CD14-positive monocyte (primary cell): ENCODE data around the gene WDFY3. TPM values are rescaled to one million over a fixed set of nuclear protein-coding genes. Genes with fewer than 3 reads are reported as not detected.

ENCODE experiments used
- DNase-seq, 3 donors: peaks; one replicate each; pipeline ENCODE4 v3.0.0-alpha.2; 2011 to 2022
- H2AFZ ChIP-seq: 2 replicates; pipeline ENCODE4 v1.6.0; 2012; ENCODE audit warnings: mild to moderate bottlenecking, low read depth, low read length, inconsistent platforms; ENCODE audit not compliant: insufficient read depth, poor library complexity, severe bottlenecking
- H3K27ac ChIP-seq, 2 donors: 1 replicate in 1 of 2; 2 replicates in 1 of 2; pipeline ENCODE4 v1.5.1; 2012 to 2013; ENCODE audit warnings: low read length in 2 of 2, control low read depth in 1 of 2, inconsistent platforms in 1 of 2, low read depth in 1 of 2, mild to moderate bottlenecking in 1 of 2
- H3K27me3 ChIP-seq, 2 donors: one replicate each; pipeline versions ENCODE4 v1.6.0 to v1.6.1; 2011 to 2013; ENCODE audit warnings: low read length in 2 of 2; ENCODE audit not compliant: control insufficient read depth in 2 of 2, insufficient read depth in 2 of 2
- H3K36me3 ChIP-seq, 2 donors: replicated peaks in 1 of 2; 1 replicate in 1 of 2; 2 replicates in 1 of 2; pipeline versions ENCODE4 v1.5.1 to v1.6.1; 2012 to 2013; ENCODE audit warnings: low read length in 2 of 2, control low read depth in 1 of 2, inconsistent platforms in 1 of 2, mild to moderate bottlenecking in 1 of 2; ENCODE audit not compliant: insufficient read depth in 2 of 2, control insufficient read depth in 1 of 2
- H3K4me1 ChIP-seq, 2 donors: 1 replicate in 1 of 2; 2 replicates in 1 of 2; pipeline versions ENCODE4 v1.5.1 to v1.6.1; 2012 to 2013; ENCODE audit warnings: low read length in 2 of 2, control low read depth in 1 of 2, inconsistent platforms in 1 of 2, mild to moderate bottlenecking in 1 of 2, moderate library complexity in 1 of 2; ENCODE audit not compliant: insufficient read depth in 2 of 2, control insufficient read depth in 1 of 2
- H3K4me2 ChIP-seq: replicated peaks from 2 replicates; pipeline ENCODE3; 2012; ENCODE audit warnings: low read length, moderate library complexity, mild to moderate bottlenecking; ENCODE audit not compliant: poor library complexity, severe bottlenecking; ENCODE audit errors: extremely low read depth
- H3K4me3 ChIP-seq, 3 experiments: fragments of 200-600 bp in 1 of 3; sonication (generic) in 1 of 3; replicated peaks in 1 of 3; 1 replicate in 2 of 3; 2 replicates in 1 of 3; pipeline ENCODE4 v1.5.1; 2011 to 2013; ENCODE audit warnings: low read length in 3 of 3, mild to moderate bottlenecking in 3 of 3, control low read depth in 2 of 3, low read depth in 2 of 3, inconsistent platforms in 1 of 3, moderate library complexity in 1 of 3
- H3K79me2 ChIP-seq: 2 replicates; pipeline ENCODE4 v1.6.0; 2012; ENCODE audit warnings: mild to moderate bottlenecking, control low read depth, inconsistent platforms, low read length, moderate library complexity; ENCODE audit not compliant: insufficient read depth
- H3K9ac ChIP-seq: 2 replicates; pipeline ENCODE4 v1.6.0; 2017; ENCODE audit warnings: low read length, mild to moderate bottlenecking; ENCODE audit not compliant: insufficient read depth, poor library complexity, severe bottlenecking
- H3K9me3 ChIP-seq, 2 donors: replicated peaks in 1 of 2; 1 replicate in 1 of 2; 2 replicates in 1 of 2; pipeline versions ENCODE4 v1.5.1 to v1.6.1; 2012 to 2013; ENCODE audit warnings: low read length in 2 of 2, control low read depth in 1 of 2; ENCODE audit not compliant: control insufficient read depth in 1 of 2, insufficient read depth in 1 of 2
- H4K20me1 ChIP-seq: 2 replicates; pipeline ENCODE4 v1.6.0; 2012; ENCODE audit warnings: mild to moderate bottlenecking, low read length, control low read depth, moderate library complexity; ENCODE audit not compliant: insufficient read depth
- H3K27ac Mint-ChIP-seq, 7 donors: one replicate each; pipeline ENCODE4 v1.8.0; 2020; ENCODE audit warnings: mild to moderate bottlenecking in 7 of 7, mixed read lengths in 7 of 7, moderate library complexity in 6 of 7, inconsistent platforms in 2 of 7
- H3K27me3 Mint-ChIP-seq, 3 donors: one replicate each; pipeline ENCODE4 v1.8.0; 2021 to 2022; ENCODE audit warnings: low read depth in 3 of 3, mild to moderate bottlenecking in 3 of 3, mixed read lengths in 3 of 3, moderate library complexity in 3 of 3, inconsistent platforms in 1 of 3
- H3K36me3 Mint-ChIP-seq, 2 donors: one replicate each; pipeline ENCODE4 v1.8.0; 2020; ENCODE audit warnings: mixed read lengths in 2 of 2, inconsistent platforms in 1 of 2, mild to moderate bottlenecking in 1 of 2
- H3K4me1 Mint-ChIP-seq: one replicate; pipeline ENCODE4 v1.8.0; 2020; ENCODE audit warnings: mild to moderate bottlenecking, mixed read lengths
- H3K4me3 Mint-ChIP-seq, 2 donors: one replicate each; pipeline ENCODE4 v1.8.0; 2020; ENCODE audit warnings: mild to moderate bottlenecking in 2 of 2, mixed read lengths in 2 of 2, moderate library complexity in 1 of 2
- H3K9me3 Mint-ChIP-seq, 7 donors: one replicate each; pipeline ENCODE4 v1.8.0; 2020 to 2022; ENCODE audit warnings: mixed read lengths in 7 of 7, mild to moderate bottlenecking in 6 of 7, moderate library complexity in 6 of 7, inconsistent platforms in 2 of 7
- CTCF ChIP-seq: fragments of 200-600 bp; IDR thresholded peaks from one replicate; pipeline ENCODE4 v1.8.0; 2022; ENCODE audit warnings: antibody characterized with exemption, mild to moderate bottlenecking
- WGBS: methylation state at CpG from one replicate; pipeline ENCODE4 v1.1.5; 2013; ENCODE audit warnings: missing lambda C conversion rate; ENCODE audit not compliant: insufficient coverage; 5-methylcytosine and 5-hydroxymethylcytosine counted together
- intact Hi-C, 2 donors: fragments of 100-400 bp; cut with micrococcal nuclease; formaldehyde crosslinking; loops; one replicate each; pipeline versions ENCODE4 v1.15.0 to v1.15.1; 2023
- polyA plus RNA-seq, 3 donors: library from polyadenylated mRNA; depleted of rRNA in 1 of 3; unstranded in 2 of 3; stranded (reverse) in 1 of 3; fragments of 300-500 nt in 2 of 3; fragments of >200 nt in 1 of 3; fragmentation: Illumina TruSeq in 2 of 3; gene quantifications; 1 replicate in 2 of 3; 2 replicates in 1 of 3; pipeline ENCODE4 v1.2.3, GENCODE V29; 2012 to 2021

WDFY3 gene
- polyA plus RNA-seq, 3 donors, result 5.6 to 35.5 (median 5.9) TPM

GRCh38 chr4:84734037-84734436 lies 232.5 kb downstream of the WDFY3 start:
- H3K27ac ChIP-seq, result no peak overlapping the region
- no peak overlapping the region for H2AFZ ChIP-seq
- Mint-ChIP-seq H3K27ac (no peak overlapping the region), H3K9me3 (peaks cover 0 to 3% (median 0%) of the 10 kb centered on the region in 7 donors), H3K36me3 (peaks cover 67 to 81% of the 10 kb centered on the region in 2 donors), H3K4me3 (no peak overlapping the region), H3K4me1 (no peaks in the 10 kb centered on the region), H3K27me3 (no peaks in the 10 kb centered on the region)
- H3K27me3 ChIP-seq, result no peaks in the 10 kb centered on the region
- H4K20me1 ChIP-seq, result no peaks in the 10 kb centered on the region
- H3K9ac ChIP-seq, result no peak overlapping the region
- no peaks in the 10 kb centered on the region for H3K9me3 ChIP-seq
- H3K4me3 ChIP-seq, result no peak overlapping the region
- TF ChIP-seq CTCF, result no peak
- DNase-seq, result no peak
- intact Hi-C loops, result no loop called here
- H3K4me1 ChIP-seq, result no peaks in the 10 kb centered on the region
- no peaks in the 10 kb centered on the region for H3K79me2 ChIP-seq
- H3K4me2 ChIP-seq, result no peak overlapping the region
- peaks cover 86 to 94% of the 10 kb centered on the region in 2 donors for H3K36me3 ChIP-seq

GRCh38 chr4:84733343-84734033 lies 233.0 kb downstream of the WDFY3 start:
- Histone ChIP-seq H3K9ac (no peak overlapping the region), H3K36me3 (peaks cover 80 to 90% of the 10 kb centered on the region in 2 donors), H3K4me3 (no peak overlapping the region), H4K20me1 (no peaks in the 10 kb centered on the region), H3K79me2 (no peaks in the 10 kb centered on the region), H3K4me2 (no peak overlapping the region), H3K4me1 (no peaks in the 10 kb centered on the region), H2AFZ (no peak overlapping the region), H3K27me3 (no peaks in the 10 kb centered on the region), H3K27ac (no peak overlapping the region), H3K9me3 (no peaks in the 10 kb centered on the region)
- peaks cover 62 to 76% of the 10 kb centered on the region in 2 donors for H3K36me3 Mint-ChIP-seq
- 93% methylated on average over 5 of the region's 13 CpGs for WGBS
- peaks cover 0 to 3% (median 0%) of the 10 kb centered on the region in 7 donors for H3K9me3 Mint-ChIP-seq
- H3K4me1 Mint-ChIP-seq, result no peaks in the 10 kb centered on the region
- H3K27ac Mint-ChIP-seq, result no peak overlapping the region
- no peaks in the 10 kb centered on the region for H3K27me3 Mint-ChIP-seq
- no peak for DNase-seq
- H3K4me3 Mint-ChIP-seq, result no peak overlapping the region
- no peak for TF ChIP-seq CTCF
- intact Hi-C loops, result no loop called here
